Measurements from ENCODE around the gene GIT2. TPM values are rescaled to one million over a fixed set of nuclear protein-coding genes. Genes with fewer than 3 reads are reported as not detected.
A peak's percentile ranks its signal among the peaks of the same experiment; 100 is the strongest.

The GIT2 gene
- total and polyA plus RNA-seq, 2 of the 13 experiments (the other 11 are each of a cell fraction or from before 2014, with no cell fraction given), result 18.4 to 19.8 TPM

- TF ChIP-seq ZNF501 (CRISPR knock-in tag; IDR thresholded peaks at IDR 0.05) (peak; percentile 75), TRIM24 (CRISPR knock-in tag; IDR thresholded peaks at IDR 0.05) (no peak), HMGA1 (CRISPR knock-in tag; conservative IDR thresholded peaks at IDR 0.05) (no peak), ATF1 (CRISPR knock-in tag; IDR thresholded peaks at IDR 0.05) (no peak), ZNF317 (CRISPR knock-in tag; IDR thresholded peaks at IDR 0.05) (peak; percentile 75; the same call in 1 of the 2 replicates), TEF (CRISPR knock-in tag; IDR thresholded peaks at IDR 0.05) (no peak), HNF4G (IDR thresholded peaks at IDR 0.05; ENCODE audit: borderline replicate concordance, low read depth, low read length) (no peak), HNF4G (CRISPR knock-in tag; IDR thresholded peaks at IDR 0.05; ENCODE audit: borderline replicate concordance, low read depth) (no peak), IKZF1 (IDR thresholded peaks at IDR 0.05) (no peak), ZNF276 (CRISPR knock-in tag; IDR thresholded peaks at IDR 0.05; ENCODE audit: low read depth) (0 out of 2 replicates have a peak, but pooled peaks have one; percentile 30), ZNF468 (CRISPR knock-in tag; IDR thresholded peaks at IDR 0.05) (no peak), ATM (IDR thresholded peaks at IDR 0.05; ENCODE audit: borderline replicate concordance) (no peak), ZNF205 (CRISPR knock-in tag; IDR thresholded peaks at IDR 0.05) (no peak), TAF15 (IDR thresholded peaks at IDR 0.05; ENCODE audit: low read depth, low read length, poor library complexity, severe bottlenecking) (no peak), MED1 (CRISPR knock-in tag; IDR thresholded peaks at IDR 0.05) (peak; percentile 66), JUNB (CRISPR knock-in tag; IDR thresholded peaks at IDR 0.05; ENCODE audit: borderline replicate concordance) (no peak), NR3C1 (CRISPR knock-in tag; IDR thresholded peaks at IDR 0.05) (no peak), BRCA1 (CRISPR knock-in tag; IDR thresholded peaks at IDR 0.05) (no peak), ZFP1 (CRISPR knock-in tag; IDR thresholded peaks at IDR 0.05) (no peak)
- TF ChIP-seq, protein P1, sequence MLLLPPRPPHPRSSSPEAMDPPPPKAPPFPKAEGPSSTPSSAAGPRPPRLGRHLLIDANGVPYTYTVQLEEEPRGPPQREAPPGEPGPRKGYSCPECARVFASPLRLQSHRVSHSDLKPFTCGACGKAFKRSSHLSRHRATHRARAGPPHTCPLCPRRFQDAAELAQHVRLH (CRISPR knock-in tag; IDR thresholded peaks at IDR 0.05; ENCODE audit: borderline replicate concordance, low read depth), result no peak
- TF ChIP-seq, protein P2, sequence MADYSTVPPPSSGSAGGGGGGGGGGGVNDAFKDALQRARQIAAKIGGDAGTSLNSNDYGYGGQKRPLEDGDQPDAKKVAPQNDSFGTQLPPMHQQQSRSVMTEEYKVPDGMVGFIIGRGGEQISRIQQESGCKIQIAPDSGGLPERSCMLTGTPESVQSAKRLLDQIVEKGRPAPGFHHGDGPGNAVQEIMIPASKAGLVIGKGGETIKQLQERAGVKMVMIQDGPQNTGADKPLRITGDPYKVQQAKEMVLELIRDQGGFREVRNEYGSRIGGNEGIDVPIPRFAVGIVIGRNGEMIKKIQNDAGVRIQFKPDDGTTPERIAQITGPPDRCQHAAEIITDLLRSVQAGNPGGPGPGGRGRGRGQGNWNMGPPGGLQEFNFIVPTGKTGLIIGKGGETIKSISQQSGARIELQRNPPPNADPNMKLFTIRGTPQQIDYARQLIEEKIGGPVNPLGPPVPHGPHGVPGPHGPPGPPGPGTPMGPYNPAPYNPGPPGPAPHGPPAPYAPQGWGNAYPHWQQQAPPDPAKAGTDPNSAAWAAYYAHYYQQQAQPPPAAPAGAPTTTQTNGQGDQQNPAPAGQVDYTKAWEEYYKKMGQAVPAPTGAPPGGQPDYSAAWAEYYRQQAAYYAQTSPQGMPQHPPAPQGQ (CRISPR knock-in tag; IDR thresholded peaks at IDR 0.05; ENCODE audit: borderline replicate concordance), result no peak
- TF ChIP-seq, protein P3, sequence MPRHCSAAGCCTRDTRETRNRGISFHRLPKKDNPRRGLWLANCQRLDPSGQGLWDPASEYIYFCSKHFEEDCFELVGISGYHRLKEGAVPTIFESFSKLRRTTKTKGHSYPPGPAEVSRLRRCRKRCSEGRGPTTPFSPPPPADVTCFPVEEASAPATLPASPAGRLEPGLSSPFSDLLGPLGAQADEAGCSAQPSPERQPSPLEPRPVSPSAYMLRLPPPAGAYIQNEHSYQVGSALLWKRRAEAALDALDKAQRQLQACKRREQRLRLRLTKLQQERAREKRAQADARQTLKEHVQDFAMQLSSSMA (CRISPR knock-in tag; IDR thresholded peaks at IDR 0.05), result no peak
- TF ChIP-seq, protein P4, sequence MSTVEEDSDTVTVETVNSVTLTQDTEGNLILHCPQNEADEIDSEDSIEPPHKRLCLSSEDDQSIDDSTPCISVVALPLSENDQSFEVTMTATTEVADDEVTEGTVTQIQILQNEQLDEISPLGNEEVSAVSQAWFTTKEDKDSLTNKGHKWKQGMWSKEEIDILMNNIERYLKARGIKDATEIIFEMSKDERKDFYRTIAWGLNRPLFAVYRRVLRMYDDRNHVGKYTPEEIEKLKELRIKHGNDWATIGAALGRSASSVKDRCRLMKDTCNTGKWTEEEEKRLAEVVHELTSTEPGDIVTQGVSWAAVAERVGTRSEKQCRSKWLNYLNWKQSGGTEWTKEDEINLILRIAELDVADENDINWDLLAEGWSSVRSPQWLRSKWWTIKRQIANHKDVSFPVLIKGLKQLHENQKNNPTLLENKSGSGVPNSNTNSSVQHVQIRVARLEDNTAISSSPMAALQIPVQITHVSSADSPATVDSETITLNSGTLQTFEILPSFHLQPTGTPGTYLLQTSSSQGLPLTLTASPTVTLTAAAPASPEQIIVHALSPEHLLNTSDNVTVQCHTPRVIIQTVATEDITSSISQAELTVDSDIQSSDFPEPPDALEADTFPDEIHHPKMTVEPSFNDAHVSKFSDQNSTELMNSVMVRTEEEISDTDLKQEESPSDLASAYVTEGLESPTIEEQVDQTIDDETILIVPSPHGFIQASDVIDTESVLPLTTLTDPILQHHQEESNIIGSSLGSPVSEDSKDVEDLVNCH (CRISPR knock-in tag; IDR thresholded peaks at IDR 0.05), result no peak
Observed at GRCh38 chr12:109995686-109996482, at the start of gene GIT2 (continued).

Data from HepG2 (cell line).